ENCODE data around the gene ATP8B3.

Gene ATP8B3

DNA sequence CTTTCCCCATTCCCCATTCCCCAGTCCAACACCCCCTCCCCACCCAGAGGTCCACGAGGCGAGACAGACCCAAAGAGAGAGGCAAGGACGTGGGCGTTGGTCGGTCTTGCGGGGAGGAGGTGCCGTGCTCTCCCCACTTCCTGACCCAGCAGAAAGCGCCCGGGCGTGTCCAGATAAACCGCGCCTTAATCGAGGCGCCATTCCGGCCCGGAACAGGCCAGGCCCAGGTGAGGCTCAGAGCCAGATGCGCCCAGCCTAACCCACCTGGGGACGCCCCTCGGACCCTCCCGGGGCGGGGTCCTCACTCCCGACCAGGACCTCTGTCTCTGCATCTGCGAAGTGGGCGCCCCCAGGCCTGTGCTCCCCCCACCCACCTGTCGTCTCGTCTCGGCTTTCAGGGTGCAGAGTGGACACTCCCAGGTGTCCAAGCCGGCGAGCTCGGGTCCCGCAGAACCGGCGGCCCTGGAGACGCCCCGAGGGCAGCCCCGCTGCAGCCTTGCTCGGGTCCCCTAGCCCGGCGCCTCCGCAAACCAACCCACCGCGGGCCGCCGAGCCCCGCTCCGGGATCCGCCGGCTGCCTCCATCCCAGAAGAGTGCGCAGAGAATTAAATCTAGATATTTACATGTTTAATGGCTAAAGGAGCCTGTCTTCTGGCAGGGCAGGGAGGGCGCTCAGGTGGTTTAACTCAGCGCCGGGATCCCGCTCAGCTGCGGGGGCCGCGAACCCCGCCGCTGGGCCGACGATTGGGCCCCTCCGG is 63.8 kb downstream of the ATP8B3 start:
- DNase-seq (ENCODE audit: extremely low read depth in 1 of 2, low read depth in 1 of 2), result no peak

DNA sequence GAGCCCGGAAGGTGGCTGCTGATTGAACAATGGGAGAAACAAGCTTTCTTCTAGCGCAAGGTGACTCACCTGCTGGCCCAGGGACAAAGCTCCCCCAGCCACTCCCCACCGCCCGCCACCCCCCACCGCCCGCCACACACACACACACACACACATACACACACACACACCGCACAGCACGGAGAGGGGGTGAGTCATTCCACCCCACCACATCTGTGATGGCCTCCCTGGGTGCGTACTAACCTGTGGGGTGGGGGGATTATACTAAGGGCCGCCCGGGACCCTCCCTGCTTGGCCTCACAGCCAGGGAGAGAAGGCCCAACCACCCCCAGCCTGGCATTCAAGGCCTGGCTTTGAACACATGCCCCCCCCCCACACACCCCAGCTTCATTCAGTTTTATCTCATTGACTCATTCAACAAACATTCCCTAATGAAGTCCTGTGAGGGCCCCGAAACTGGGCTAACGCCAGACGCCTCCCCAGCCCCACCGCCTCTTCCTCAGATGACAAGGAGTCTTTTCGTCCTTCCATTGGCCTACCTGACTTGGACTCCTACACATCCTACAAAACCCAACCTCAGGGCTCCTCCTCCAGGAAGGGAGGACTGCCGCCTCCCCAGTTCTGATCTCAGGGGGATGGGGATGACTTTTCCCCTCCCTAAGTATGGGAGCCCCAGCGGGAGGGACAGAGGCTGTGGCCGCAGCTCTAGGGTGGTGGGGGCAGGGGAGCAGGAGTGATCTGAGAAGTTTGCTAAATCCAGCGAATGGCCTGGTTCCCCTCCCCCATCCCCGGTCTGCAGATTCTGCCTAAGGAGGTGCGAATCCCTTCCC is 64.6 kb downstream of the ATP8B3 start:
- DNase-seq (ENCODE audit: extremely low read depth in 1 of 2, low read depth in 1 of 2), result no peak

DNA sequence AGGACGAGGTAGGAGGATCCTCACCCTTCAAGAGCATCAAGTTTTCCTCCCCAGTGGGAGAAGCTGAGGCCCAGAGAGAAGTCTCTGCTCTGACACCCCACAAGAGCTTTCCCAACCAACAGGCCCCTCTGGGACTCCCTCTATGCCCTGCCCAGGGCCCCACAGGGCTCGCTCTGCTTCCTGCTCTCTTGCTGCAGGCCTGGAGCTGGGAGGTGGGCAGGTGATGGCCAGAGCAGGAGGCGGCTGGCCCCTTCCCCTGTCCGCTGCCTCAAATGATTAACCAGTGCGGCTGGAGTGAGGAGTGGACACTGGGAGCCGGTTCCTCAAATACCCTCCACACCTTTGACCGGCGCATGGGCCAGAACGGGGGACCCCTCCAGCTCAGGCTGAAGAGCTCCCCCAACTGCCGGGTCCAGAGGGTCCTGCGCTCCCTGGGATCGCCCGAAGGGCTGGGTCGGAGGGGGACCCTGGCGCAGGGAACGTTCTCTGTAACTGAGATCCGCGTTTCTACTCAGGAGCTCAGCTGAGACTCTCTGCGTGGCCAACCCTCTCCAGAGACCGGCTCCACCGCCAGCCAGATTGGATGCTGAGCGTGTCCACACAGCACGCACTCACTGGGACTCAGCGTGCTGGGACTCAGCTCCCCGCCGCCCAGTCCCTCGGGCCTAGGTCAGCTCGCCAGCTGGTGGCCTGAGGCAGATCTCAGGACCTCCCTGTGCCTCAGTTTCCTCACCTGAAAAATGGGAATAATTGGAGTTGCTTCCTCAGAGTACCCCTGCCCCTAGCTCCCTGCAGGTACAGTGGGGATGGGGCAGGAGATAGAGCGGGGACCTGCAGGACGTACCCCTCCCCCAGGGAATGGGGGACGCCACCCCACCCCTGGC is 65.4 kb downstream of the ATP8B3 start:
- no peak for DNase-seq (ENCODE audit: extremely low read depth in 1 of 2, low read depth in 1 of 2)

DNA sequence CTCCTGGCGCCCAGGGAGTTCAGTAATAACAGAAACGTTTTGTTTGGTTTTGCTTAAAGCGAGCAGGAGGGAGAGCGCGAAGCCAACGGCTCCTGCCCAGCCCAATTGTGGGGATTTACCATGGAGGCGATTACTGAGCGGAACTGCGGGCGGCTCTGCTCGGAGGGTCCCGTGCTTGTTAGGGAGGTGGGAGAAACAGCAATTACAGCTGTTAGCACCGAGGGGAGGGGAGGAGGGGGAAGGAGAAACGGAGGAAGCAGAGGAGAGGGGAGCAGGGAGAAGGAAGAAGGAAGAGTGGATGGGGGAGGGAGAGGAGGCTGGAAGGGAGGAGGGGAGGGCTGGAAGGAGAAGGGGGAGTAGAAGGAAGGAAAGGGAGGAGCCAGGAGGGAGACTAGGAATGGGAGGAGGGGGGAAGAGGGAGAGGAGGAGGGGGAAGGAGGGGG is 66.5 kb downstream of the ATP8B3 start:
- DNase-seq (ENCODE audit: extremely low read depth in 1 of 2, low read depth in 1 of 2), result no peak

DNA sequence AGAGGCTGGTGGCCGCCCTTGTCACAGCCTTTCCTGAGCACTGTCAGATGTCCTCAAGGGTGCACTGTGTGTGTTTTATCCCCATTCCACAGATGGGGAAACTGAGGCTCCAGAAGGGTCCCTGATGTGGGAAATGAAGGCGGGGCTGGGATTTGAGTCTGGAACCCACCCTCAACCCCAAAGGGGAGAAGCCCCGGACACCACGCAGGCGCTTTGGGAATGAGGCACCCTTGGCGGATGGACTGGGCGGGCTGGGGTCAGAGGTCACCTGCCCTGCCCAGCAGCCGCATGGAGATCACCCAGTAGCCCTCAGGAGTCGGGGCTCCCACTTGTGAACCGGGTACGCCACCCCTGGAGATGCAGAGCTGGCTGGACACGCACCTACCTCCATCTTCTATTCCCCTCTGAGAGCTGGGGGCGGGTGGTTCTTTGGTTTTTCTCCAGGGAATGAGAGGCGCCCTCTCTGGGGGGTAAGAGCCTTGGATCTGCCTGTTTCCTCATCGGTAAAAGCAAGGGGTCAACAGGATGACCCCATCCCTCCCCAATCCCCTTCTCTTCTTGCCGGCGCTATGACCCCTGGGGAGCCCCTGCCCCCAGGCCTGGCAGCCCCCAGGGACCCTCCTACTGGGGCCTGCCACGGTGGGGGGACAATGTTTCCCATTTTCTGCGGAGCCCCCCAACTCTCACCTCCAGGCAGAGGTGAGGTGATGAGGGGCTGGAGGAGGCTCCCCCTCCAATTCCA is 67.1 kb downstream of the ATP8B3 start:
- DNase-seq (ENCODE audit: extremely low read depth in 1 of 2, low read depth in 1 of 2), result no peak

DNA sequence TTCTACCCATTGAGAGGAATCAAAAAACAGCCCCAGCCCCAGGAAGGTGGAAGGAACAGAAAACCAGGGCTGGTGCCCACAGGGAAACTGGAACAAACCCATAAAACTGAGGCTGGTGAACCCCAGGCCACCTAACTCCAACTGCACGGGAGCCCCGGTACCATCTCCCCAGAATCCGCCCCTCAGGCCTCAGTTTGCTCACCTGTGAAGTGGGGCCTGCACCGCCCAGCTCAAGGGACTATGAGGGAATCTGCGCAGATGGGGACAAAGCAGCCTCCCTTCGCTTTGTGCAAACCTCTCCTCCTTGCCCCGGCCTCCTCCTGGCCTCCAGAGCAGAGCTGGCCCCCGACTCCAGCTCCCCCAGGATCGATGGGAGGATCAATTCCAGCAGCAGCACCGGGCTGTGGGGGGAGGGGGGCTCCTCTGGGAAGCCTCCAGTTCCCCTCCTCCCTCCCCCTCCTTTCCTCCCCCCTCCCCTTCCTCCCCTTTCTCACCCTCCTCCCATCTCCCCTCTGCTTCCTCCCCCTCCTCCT is 67.9 kb downstream of the ATP8B3 start:
- DNase-seq (ENCODE audit: extremely low read depth in 1 of 2, low read depth in 1 of 2), result no peak

DNA sequence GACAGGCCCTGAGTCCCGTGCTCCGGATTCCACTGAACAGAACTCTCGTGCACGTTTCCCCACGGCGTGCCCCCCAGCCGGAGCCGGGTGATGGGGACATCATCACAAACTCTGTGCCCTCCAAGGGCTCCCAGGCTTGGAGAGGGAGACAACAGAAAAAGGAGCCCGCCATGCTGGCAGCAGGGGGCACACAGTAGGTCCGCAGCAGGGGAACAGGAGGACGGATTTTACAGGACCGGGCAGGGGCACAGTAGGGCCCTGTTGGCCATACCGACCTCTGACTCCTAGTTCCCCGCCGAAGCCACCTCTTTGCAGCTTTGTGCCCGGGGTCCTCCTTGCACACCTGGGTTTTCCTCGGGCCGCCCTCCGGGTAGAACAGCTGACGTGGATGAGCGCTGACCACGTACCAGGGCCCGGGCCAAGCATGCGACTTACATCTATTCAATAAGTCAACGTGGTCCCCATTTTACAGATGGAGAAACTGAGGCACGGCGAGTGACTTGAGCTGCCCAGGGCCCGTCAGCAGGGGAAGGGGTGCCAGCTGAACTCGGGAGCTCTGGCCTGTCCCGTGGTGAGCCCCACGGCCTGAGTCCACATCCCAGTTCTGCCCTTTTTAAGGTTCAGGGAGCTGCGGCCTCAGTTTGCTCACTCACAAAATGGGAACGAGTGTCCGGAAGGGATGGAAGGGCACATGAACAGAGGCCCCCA is 68.9 kb downstream of the ATP8B3 start:
- no peak for DNase-seq (ENCODE audit: extremely low read depth in 1 of 2, low read depth in 1 of 2)

DNA sequence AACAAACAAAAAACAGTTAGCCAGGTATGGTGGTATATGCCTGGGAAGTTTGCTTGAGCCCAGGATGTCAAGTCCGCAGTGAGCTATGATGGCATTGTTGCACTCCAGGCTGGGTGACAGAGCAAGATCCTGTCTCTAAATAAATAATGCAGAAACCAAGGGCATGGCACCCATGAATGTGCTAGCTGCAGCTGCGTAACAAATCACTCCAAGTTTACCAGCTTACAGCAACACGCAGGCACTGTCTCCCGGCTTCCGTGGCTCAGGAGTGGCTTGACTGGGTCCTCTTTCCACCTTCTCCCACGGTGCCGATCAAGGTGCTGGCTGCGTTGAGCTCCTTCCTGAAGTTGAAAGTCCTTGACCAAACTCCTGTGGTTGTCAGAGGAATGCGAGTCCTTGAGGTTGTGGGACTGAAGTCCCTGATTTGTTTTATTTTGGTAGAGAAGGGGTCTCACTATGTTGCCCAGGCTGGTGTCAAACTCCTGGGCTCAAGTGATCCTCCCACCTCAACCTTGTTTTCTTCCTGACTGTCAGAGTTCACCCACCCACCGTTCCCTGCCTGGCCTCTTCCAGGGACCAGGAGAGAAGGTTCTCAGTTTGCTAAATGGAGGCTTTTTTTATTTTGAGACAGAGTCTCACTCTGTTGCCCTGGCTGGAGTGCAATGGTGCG is 72.0 kb downstream of the ATP8B3 start:
- DNase-seq (ENCODE audit: extremely low read depth in 1 of 2, low read depth in 1 of 2), result no peak

DNA sequence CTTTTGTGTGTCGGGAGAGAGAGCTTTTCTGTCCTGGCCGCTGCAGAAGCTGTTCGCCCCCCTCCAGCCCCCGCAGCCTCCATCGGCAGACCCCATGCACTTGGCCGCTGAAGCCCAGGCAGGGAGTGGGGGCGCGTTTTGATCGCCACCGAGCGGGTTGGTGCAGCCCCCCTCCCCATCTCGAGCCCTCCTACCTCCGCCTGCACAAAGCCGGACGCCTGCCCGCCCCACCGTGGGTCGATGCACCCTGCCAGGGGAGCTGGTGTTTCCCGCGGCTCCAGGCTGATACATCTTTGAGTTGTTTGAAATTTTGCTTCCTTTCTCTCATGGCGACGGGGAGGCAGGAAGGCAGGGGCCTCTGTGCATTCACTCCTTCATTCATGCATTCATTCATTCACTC is 75.1 kb downstream of the ATP8B3 start:
- no peak for DNase-seq (ENCODE audit: extremely low read depth in 1 of 2, low read depth in 1 of 2)

DNA sequence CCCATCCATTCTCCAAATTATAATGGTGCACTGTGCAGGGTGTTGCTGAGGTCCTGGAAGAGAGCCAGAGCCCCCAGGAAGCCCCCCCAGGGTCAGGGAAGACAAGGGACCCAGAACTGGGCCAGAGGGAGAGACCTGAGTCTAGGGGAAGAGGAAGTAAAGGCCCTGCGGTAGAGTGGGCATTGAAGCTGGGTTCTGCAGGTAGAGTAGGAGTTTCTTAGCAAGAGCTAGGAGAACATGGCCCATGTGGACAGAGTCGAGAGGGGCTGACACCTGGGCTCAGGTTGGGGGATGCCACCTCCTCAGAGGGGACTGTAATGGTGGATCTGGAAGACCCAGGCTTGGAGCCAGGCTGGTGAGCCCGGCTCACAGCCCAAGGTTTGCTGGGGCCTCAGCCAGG is 75.8 kb downstream of the ATP8B3 start:
- no peak for DNase-seq (ENCODE audit: extremely low read depth in 1 of 2, low read depth in 1 of 2)

DNA sequence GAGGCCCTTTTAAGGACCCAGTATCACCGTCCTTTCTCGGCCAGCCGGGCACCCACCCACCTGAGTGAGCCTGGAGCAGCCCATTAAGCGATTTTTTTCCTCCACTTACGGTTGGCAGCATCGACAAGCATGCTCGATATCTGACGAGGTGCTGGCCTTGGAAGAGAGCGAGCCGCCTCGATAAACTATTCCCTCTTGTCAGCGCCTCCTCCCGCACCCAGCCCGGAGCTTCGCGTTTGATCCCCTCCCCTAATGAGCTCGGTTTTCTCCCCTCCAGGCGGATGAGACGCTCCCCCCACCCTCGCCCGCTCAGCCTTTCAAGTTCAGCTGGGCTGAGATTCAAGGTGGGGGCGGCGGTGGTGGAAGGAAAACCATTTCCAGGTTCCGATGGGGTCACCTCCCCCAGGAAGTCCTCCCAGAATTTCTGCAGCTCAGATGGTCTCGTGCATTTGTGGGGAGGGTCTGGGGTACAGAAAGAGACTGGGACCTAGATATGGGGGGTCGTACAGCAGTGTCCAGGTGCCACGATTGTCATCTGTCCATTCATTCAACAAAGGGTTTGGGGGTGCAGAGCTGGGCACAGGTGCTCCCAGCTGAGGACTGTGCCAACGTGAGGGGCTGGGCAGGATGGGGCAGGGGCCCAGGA is 77.6 kb downstream of the ATP8B3 start:
- no peak for DNase-seq (ENCODE audit: extremely low read depth in 1 of 2, low read depth in 1 of 2)
